Activated naive CD8-positive, alpha-beta T cell treated with anti-CD3 and anti-CD28 coated beads, Interleukin-2, amount 50 U/mL, for 24 hours (primary cell): Measurements from ENCODE around the gene RALGPS2.

Experiments used
- ATAC-seq: fragments of 150-1000 bp; cut with Tn5 transposase; one replicate; pipeline ENCODE4 v1.10.0; 2021
- DNase-seq: peaks from one replicate; pipeline ENCODE4 v3.0.0; 2021
- H3K27ac Mint-ChIP-seq: one replicate; pipeline ENCODE4 v1.8.0; 2021; ENCODE audit warnings: mild to moderate bottlenecking, mixed read lengths
- H3K27me3 Mint-ChIP-seq: one replicate; pipeline ENCODE4 v1.8.0; 2021; ENCODE audit warnings: mixed read lengths
- H3K36me3 Mint-ChIP-seq: one replicate; pipeline ENCODE4 v1.8.0; 2021; ENCODE audit warnings: low read depth, mixed read lengths
- H3K4me1 Mint-ChIP-seq: one replicate; pipeline ENCODE4 v1.8.0; 2021; ENCODE audit warnings: mixed read lengths
- H3K4me3 Mint-ChIP-seq: one replicate; pipeline ENCODE4 v1.8.0; 2021; ENCODE audit warnings: mild to moderate bottlenecking, moderate library complexity, mixed read lengths
- H3K9me3 Mint-ChIP-seq: one replicate; pipeline ENCODE4 v1.8.0; 2021; ENCODE audit warnings: mixed read lengths

Gene RALGPS2

GRCh38 chr1:178938101-178938958 is 213.3 kb downstream of the RALGPS2 start:
- Mint-ChIP-seq H3K27ac (no peak overlapping the region), H3K4me1 (peaks cover 7% of the 10 kb centered on the region), H3K9me3 (no peaks in the 10 kb centered on the region), H3K27me3 (peaks cover 6% of the 10 kb centered on the region), H3K36me3 (no peaks in the 10 kb centered on the region), H3K4me3 (no peak overlapping the region)
- ATAC-seq (no peak), DNase-seq (no peak)

GRCh38 chr1:178938959-178939317 is 213.9 kb downstream of the RALGPS2 start:
- no peak for ATAC-seq

GRCh38 chr1:178939338-178940067 is 214.5 kb downstream of the RALGPS2 start:
- Mint-ChIP-seq H3K27me3 (peaks cover 6% of the 10 kb centered on the region), H3K9me3 (no peaks in the 10 kb centered on the region), H3K4me1 (peaks cover 7% of the 10 kb centered on the region), H3K4me3 (no peak overlapping the region), H3K27ac (no peak overlapping the region), H3K36me3 (no peaks in the 10 kb centered on the region)
- DNase-seq (no peak), ATAC-seq (no peak)

More at GRCh38 chr1:178938959-178939317, 213.9 kb downstream of the RALGPS2 start:
- no peak overlapping the region for H3K4me3 Mint-ChIP-seq
- H3K27ac Mint-ChIP-seq = no peak overlapping the region
- no peaks in the 10 kb centered on the region for H3K36me3 Mint-ChIP-seq
- peaks cover 7% of the 10 kb centered on the region for H3K4me1 Mint-ChIP-seq
- DNase-seq = no peak
- H3K27me3 Mint-ChIP-seq = peaks cover 6% of the 10 kb centered on the region
- no peaks in the 10 kb centered on the region for H3K9me3 Mint-ChIP-seq

DNA sequence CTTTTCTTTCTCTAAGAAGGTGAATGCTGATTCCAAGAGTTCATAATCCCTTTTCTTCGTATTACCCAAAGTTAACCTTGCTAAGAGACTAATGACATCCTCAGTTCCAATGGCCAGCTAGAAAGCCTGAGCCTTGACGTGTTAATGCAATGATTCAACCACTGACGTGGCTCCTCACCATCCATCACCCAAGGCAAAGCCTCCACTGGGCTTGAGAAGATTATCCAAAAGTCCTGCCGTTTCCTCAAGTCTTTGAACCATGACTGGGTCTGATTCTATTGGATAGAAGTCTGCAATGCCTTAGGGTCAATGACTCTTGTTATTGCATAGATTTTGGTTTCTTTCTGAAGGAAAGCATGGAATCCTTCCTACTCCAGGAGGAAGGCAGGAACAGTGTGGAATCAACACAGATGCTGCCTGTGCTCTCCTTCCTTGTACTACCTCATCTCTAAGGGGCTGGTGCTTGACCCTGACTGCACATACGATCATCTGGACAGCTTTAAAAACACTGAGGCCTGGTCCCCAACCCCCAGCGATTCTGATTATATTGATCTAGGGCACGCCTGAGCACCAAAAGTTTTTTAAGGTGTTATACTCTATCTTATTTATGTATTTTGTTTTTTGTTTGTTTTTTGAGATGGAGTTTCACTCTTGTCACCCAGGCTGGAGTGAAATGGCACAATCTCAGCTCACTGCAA is 215.2 kb downstream of the RALGPS2 start:
- peaks cover 6% of the 10 kb centered on the region for H3K27me3 Mint-ChIP-seq
- ATAC-seq = no peak

GRCh38 chr1:178941261-178941689 is 216.2 kb downstream of the RALGPS2 start:
- ATAC-seq = no peak
- Mint-ChIP-seq H3K9me3 (no peaks in the 10 kb centered on the region), H3K4me1 (peaks cover 7% of the 10 kb centered on the region), H3K4me3 (no peak overlapping the region), H3K27ac (no peak overlapping the region), H3K36me3 (no peaks in the 10 kb centered on the region), H3K27me3 (peaks cover 6% of the 10 kb centered on the region)
- DNase-seq = no peak

More for the DNA sequence above, 215.2 kb downstream of the RALGPS2 start:
- Mint-ChIP-seq H3K4me1 (peaks cover 7% of the 10 kb centered on the region), H3K27ac (no peak overlapping the region), H3K4me3 (no peak overlapping the region), H3K36me3 (no peaks in the 10 kb centered on the region), H3K9me3 (no peaks in the 10 kb centered on the region)
- DNase-seq = no peak

- Mint-ChIP-seq H3K4me3 (no peak overlapping the region), H3K36me3 (no peaks in the 10 kb centered on the region), H3K9me3 (no peaks in the 10 kb centered on the region), H3K4me1 (peaks cover 7% of the 10 kb centered on the region), H3K27ac (no peak overlapping the region), H3K27me3 (peaks cover 6% of the 10 kb centered on the region)
- DNase-seq (no peak), ATAC-seq (no peak)
Measured at GRCh38 chr1:178941849-178942248, 216.8 kb downstream of the RALGPS2 start.

DNA sequence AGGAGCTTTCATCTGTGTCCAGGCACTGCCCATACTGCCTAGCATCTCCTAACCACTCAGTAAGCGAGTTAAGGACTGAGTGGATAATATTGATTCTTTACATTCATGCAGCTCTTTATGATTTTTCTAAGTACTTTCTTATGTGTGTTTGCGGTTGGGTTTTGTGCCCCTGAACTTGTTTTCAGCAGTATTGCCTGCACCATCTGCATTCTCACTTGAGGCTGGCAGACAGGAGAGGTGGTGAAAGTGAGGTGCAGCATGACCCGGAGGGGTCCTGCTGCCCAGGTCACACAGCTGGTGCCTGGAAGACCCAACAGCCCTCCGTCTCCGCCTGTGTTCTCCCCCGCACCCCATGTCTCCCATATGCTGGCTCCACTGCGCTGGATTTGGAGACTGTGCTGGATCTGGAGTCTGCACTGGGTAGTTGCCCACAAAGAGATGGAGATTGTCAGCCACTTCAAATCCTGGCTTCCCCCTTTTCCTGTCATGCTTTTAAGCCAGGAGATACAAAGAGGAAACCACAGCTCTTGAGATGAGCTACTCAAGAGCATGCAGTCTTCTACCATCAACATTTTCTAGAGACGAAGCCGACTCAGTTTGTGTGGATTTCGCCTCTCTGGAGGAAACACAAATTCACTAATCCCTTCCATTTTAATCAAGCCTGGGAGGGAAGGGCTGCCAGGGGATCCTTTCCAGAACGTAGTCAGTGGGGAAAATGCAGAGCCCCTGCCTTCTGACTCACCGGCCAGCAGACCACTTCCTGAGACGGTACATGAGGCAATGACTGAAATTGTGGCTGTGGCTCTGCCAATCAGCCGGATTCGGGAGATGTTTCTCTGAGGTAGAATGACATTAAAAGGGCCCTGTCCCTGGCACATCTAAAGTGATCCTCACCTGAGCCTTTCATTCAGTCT is 217.5 kb downstream of the RALGPS2 start:
- no peaks in the 10 kb centered on the region for H3K9me3 Mint-ChIP-seq
- H3K27ac Mint-ChIP-seq = no peak overlapping the region
- no peaks in the 10 kb centered on the region for H3K36me3 Mint-ChIP-seq
- H3K4me3 Mint-ChIP-seq = no peak overlapping the region
- H3K4me1 Mint-ChIP-seq = peaks cover 7% of the 10 kb centered on the region
- H3K27me3 Mint-ChIP-seq = peaks cover 6% of the 10 kb centered on the region
- ATAC-seq = peak; percentile 68
- peak; percentile 14 for DNase-seq

DNA sequence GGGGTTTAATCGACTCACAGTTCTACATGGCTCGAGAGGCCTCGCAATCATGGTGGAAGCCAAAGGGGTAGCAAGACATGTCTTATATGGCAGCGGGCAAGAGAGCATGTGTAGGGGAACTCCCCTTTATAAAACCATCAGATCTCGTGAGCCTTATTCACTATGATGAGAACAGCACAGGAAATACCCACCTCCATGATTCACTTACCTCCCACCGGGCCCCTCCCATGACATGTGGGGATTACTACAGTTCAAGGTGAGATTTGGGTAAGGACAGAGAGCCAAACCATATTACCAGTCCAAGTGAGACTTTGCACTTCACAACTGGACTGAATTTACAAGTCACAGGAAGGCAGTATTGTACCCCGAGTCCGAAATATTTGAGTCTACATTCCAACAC is 219.7 kb downstream of the RALGPS2 start:
- peaks cover 7% of the 10 kb centered on the region for H3K27me3 Mint-ChIP-seq

DNA sequence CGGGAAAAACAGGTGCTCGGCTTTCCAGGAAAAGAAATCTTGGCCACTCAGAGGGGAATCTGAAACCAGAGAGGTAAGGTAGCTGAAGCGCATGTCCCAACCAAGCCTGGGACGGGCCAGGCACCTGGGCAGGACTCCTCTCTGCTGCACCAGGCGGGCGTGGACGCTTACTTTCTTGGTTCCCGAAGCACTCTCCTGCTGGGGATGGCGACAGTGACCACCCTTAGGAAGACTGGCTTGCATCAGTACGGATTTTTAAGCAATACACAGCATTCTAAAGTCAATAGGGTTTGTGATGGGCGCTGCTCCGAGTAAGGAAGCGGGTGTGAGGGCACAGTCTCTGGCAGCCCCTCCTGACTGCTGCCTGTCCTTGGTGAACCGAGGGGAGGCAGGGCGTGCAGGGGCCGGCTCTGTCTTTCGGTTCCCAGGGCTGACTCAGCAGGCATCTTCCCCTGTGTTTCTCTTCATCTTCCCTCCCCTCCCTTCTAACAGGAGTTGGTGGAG is 220.8 kb downstream of the RALGPS2 start:
- Mint-ChIP-seq H3K27ac (no peak overlapping the region), H3K4me3 (no peak overlapping the region), H3K36me3 (no peaks in the 10 kb centered on the region), H3K27me3 (peaks cover 7% of the 10 kb centered on the region), H3K9me3 (no peaks in the 10 kb centered on the region), H3K4me1 (peaks cover 7% of the 10 kb centered on the region)
- no peak for ATAC-seq
- DNase-seq = no peak

More for the DNA sequence above, 219.7 kb downstream of the RALGPS2 start:
- Mint-ChIP-seq H3K27ac (no peak overlapping the region), H3K9me3 (no peaks in the 10 kb centered on the region), H3K4me3 (no peak overlapping the region), H3K36me3 (no peaks in the 10 kb centered on the region), H3K4me1 (peaks cover 7% of the 10 kb centered on the region)
- no peak for DNase-seq
- peak; percentile 21 for ATAC-seq

GRCh38 chr1:178946416-178946815 is 221.4 kb downstream of the RALGPS2 start:
- Mint-ChIP-seq H3K9me3 (no peaks in the 10 kb centered on the region), H3K4me3 (no peak overlapping the region), H3K27me3 (peaks cover 5% of the 10 kb centered on the region), H3K27ac (no peak overlapping the region), H3K36me3 (no peaks in the 10 kb centered on the region), H3K4me1 (peaks cover 7% of the 10 kb centered on the region)
- ATAC-seq (no peak), DNase-seq (no peak)

GRCh38 chr1:178946855-178947676 is 222.0 kb downstream of the RALGPS2 start:
- no peaks in the 10 kb centered on the region for H3K36me3 Mint-ChIP-seq
- ATAC-seq = no peak
- peaks cover 3% of the 10 kb centered on the region for H3K27me3 Mint-ChIP-seq
- no peak overlapping the region for H3K4me3 Mint-ChIP-seq
- no peaks in the 10 kb centered on the region for H3K9me3 Mint-ChIP-seq
- no peak overlapping the region for H3K27ac Mint-ChIP-seq
- DNase-seq = no peak
- peaks cover 7% of the 10 kb centered on the region for H3K4me1 Mint-ChIP-seq

DNA sequence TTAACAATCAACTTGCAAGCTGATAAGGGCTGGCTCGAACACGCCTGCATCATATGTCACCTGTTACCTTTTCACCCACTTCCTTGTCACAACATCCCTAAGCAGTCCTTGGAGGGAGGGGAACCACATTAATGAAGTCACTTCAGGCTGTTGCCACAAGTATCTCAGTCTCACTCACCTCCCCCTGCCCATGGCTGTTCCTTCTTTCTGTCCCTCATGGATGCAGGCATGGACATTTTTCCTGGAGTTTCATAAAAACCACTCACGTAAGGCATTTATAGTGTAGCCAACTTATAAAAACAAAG is 222.6 kb downstream of the RALGPS2 start:
- Mint-ChIP-seq H3K9me3 (no peaks in the 10 kb centered on the region), H3K27me3 (peaks cover 1% of the 10 kb centered on the region), H3K36me3 (no peaks in the 10 kb centered on the region), H3K27ac (no peak overlapping the region), H3K4me3 (no peak overlapping the region), H3K4me1 (peaks cover 7% of the 10 kb centered on the region)
- ATAC-seq = no peak
- DNase-seq = no peak

DNA sequence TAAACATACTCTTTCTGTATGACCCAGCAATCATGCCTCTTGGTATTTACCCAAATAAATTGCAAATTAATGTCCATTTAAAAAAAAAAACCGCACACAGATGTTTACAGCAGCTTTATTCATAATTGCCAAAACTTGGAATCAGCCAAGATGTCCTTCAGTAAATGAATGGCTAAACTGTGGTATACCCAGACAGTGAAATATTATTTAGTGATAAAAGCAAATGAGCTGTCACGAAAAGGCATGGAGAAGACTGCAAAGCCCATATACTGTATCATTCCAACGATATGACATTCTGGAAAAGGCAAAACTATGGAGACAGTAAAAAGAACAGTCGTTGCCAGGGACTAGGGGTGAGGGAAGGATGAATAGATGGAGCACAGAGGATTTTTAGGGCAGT is 223.6 kb downstream of the RALGPS2 start:
- ATAC-seq (no peak), DNase-seq (no peak)
- no peak overlapping the region for H3K27ac Mint-ChIP-seq
- H3K27me3 Mint-ChIP-seq = peaks cover 1% of the 10 kb centered on the region
- H3K4me1 Mint-ChIP-seq = no peaks in the 10 kb centered on the region
- H3K4me3 Mint-ChIP-seq = no peak overlapping the region
- no peaks in the 10 kb centered on the region for H3K9me3 Mint-ChIP-seq
- H3K36me3 Mint-ChIP-seq = no peaks in the 10 kb centered on the region
